ENCODE results near the gene MAD1L1.
"Not testable (repeated sequence)": the region's sequence is repeated elsewhere in the genome, so short reads cannot be mapped to it uniquely, and the experiment has no call there.

Gene MAD1L1

GRCh38 chr7:1885465-1886226 is 347.1 kb downstream of the MAD1L1 start:
- no peak for DNase-seq

- DNase-seq: no peak
Measured at GRCh38 chr7:1884583-1885350, 348.0 kb downstream of the MAD1L1 start.

GRCh38 chr7:1883834-1884582 is 348.7 kb downstream of the MAD1L1 start:
- DNase-seq: no peak

- DNase-seq: no peak
Measured at GRCh38 chr7:1883031-1883761, 349.5 kb downstream of the MAD1L1 start.

- DNase-seq: no peak
Measured at GRCh38 chr7:1882451-1882850, 350.3 kb downstream of the MAD1L1 start.

GRCh38 chr7:1881946-1882345 is 350.8 kb downstream of the MAD1L1 start:
- no peak for DNase-seq

- not testable (repeated sequence) for DNase-seq
Measured at GRCh38 chr7:1876641-1877040, 356.1 kb downstream of the MAD1L1 start.

- DNase-seq: not testable (repeated sequence)
Measured at GRCh38 chr7:1875392-1876199, 357.1 kb downstream of the MAD1L1 start.

- DNase-seq: not testable (repeated sequence)
Measured at GRCh38 chr7:1874590-1875391, 358.0 kb downstream of the MAD1L1 start.

- no peak for DNase-seq
Measured at GRCh38 chr7:1873857-1874589, 358.7 kb downstream of the MAD1L1 start.

- no peak for DNase-seq
Measured at GRCh38 chr7:1873421-1873820, 359.3 kb downstream of the MAD1L1 start.

GRCh38 chr7:1873070-1873405 is 359.7 kb downstream of the MAD1L1 start:
- DNase-seq: no peak

- no peak for DNase-seq
Measured at GRCh38 chr7:1872191-1873069, 360.3 kb downstream of the MAD1L1 start.

- no peak for DNase-seq
Measured at GRCh38 chr7:1869452-1870130, 363.2 kb downstream of the MAD1L1 start.

GRCh38 chr7:1868516-1869165 is 364.1 kb downstream of the MAD1L1 start:
- DNase-seq: no peak

- no peak for DNase-seq
Measured at GRCh38 chr7:1867370-1868260, 365.1 kb downstream of the MAD1L1 start.

GRCh38 chr7:1866601-1867000 is 366.1 kb downstream of the MAD1L1 start:
- DNase-seq: no peak
